ENCODE measurements around the gene MINDY1. TPM values are rescaled to one million over a fixed set of nuclear protein-coding genes. Genes with fewer than 3 reads are reported as not detected.

Gene MINDY1, protein sequence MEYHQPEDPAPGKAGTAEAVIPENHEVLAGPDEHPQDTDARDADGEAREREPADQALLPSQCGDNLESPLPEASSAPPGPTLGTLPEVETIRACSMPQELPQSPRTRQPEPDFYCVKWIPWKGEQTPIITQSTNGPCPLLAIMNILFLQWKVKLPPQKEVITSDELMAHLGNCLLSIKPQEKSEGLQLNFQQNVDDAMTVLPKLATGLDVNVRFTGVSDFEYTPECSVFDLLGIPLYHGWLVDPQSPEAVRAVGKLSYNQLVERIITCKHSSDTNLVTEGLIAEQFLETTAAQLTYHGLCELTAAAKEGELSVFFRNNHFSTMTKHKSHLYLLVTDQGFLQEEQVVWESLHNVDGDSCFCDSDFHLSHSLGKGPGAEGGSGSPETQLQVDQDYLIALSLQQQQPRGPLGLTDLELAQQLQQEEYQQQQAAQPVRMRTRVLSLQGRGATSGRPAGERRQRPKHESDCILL
- polyA plus RNA-seq (2013, experiment 1 of 2): 9.3 TPM
- polyA plus RNA-seq (2013, experiment 2 of 2): 8.0 TPM

DNA sequence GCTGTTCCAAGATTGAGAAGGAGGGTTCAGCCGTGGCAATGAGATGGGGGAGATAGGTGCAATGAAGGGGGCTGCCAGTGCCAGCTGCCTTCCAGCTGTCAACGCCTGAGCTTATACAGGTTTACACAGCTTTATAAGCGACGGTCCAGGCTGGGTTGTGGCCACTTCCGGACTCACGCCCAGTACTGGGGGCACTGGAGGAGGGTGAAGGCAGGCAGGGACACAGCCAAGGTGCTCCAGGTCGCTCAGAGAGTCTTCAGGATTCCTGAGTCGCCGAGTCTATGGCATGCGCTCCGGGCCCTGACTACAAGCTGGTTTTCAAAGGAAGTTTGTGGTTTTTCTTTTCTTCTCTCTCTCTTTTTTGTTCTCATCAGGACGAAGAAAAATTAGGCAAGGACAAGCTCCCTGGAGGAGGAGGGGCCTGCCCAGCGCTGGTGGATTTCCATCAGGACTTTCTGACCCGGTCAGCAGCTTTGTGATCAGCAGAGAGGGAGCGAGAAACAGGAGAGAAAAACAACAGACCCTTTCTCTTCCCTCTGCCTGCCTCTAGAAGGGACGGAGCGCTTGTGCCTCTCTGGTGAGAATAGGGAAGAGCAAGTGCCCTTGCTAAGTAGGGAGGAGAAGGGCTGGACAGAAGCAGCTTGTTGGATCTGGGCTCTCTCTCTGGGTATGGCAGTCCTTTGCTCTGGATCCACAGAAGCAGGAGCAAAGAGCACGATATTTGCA lies at the start of gene MINDY1:
MINDY1 (minus strand) TSS at position 576 of the 726 bp plus-strand sequence. CDS start 4,285 bp downstream, outside the sequence.
- Histone ChIP-seq H3K36me3 (ENCODE audit: control insufficient read depth, insufficient read depth, low read length) (no peaks in the 10 kb centered on the region), H3K4me1 (ENCODE audit: control insufficient read depth, insufficient read depth, low read length, poor library complexity, severe bottlenecking) (peaks cover 15% of the 10 kb centered on the region), H3K4me3 (ENCODE audit: extremely low read depth, insufficient read depth, low read length, poor library complexity, severe bottlenecking) (peak within 1 kb of the TSS; percentile 35), H3K27ac (ENCODE audit: low read depth, low read length, severe bottlenecking) (peak within 1 kb of the TSS; percentile 99), H3K9me3 (ENCODE audit: control insufficient read depth, low read length) (no peaks in the 10 kb centered on the region)
- 15 to 23% methylated on average over 9 to 10 of the region's 18 CpGs for WGBS, 2 experiments (ENCODE audit: insufficient coverage in 2 of 2)

GRCh38 chr1:151056149-151056548 lies 49.4 kb upstream of the MINDY1 start:
- Histone ChIP-seq H3K4me3 (ENCODE audit: extremely low read depth, insufficient read depth, low read length, poor library complexity, severe bottlenecking) (no peak overlapping the region), H3K4me1 (ENCODE audit: control insufficient read depth, insufficient read depth, low read length, poor library complexity, severe bottlenecking) (peaks cover 18% of the 10 kb centered on the region), H3K9me3 (ENCODE audit: control insufficient read depth, low read length) (no peaks in the 10 kb centered on the region), H3K36me3 (ENCODE audit: control insufficient read depth, insufficient read depth, low read length) (peaks cover 69% of the 10 kb centered on the region), H3K27ac (ENCODE audit: low read depth, low read length, severe bottlenecking) (no peak overlapping the region)
- WGBS, 2 experiments (ENCODE audit: insufficient coverage in 2 of 2): 60 to 77% methylated on average over 2 of the region's 2 CpGs

DNA sequence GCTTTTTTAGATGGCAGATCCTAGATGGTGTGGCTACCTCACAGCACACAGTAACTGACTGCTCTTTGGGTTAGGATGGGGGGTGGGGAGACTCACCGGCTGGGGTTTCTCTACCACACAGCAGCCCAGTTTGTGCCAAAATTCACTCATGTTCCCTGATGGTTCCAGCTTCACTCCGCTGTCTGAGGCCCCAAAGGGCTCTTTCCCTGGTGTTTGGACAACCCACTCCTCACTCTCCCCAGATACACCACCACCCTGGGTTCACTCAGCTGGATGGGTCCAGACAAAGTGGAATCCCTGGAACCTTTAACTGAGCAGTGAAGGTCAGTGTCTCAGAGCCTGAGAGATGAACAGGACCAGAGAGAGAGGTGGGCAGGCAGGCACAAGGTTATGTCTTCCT lies 48.9 kb upstream of the MINDY1 start:
- no peaks in the 10 kb centered on the region for H3K9me3 ChIP-seq (ENCODE audit: control insufficient read depth, low read length)
- H3K36me3 ChIP-seq (ENCODE audit: control insufficient read depth, insufficient read depth, low read length): peaks cover 75% of the 10 kb centered on the region
- peaks cover 18% of the 10 kb centered on the region for H3K4me1 ChIP-seq (ENCODE audit: control insufficient read depth, insufficient read depth, low read length, poor library complexity, severe bottlenecking)
- no peak overlapping the region for H3K27ac ChIP-seq (ENCODE audit: low read depth, low read length, severe bottlenecking)
- WGBS, 2 experiments (ENCODE audit: insufficient coverage in 2 of 2): 83% methylated on average over 1 of the region's 2 CpGs; no CpG with 5 or more reads in 1 of the 2 experiments
- no peak overlapping the region for H3K4me3 ChIP-seq (ENCODE audit: extremely low read depth, insufficient read depth, low read length, poor library complexity, severe bottlenecking)

GRCh38 chr1:151054971-151055547 lies 48.4 kb upstream of the MINDY1 start:
- 94 to 100% methylated on average over 1 to 4 of the region's 4 CpGs for WGBS, 2 experiments (ENCODE audit: insufficient coverage in 2 of 2)
- Histone ChIP-seq H3K36me3 (ENCODE audit: control insufficient read depth, insufficient read depth, low read length) (peaks cover 78% of the 10 kb centered on the region), H3K9me3 (ENCODE audit: control insufficient read depth, low read length) (no peaks in the 10 kb centered on the region), H3K4me1 (ENCODE audit: control insufficient read depth, insufficient read depth, low read length, poor library complexity, severe bottlenecking) (peaks cover 18% of the 10 kb centered on the region), H3K27ac (ENCODE audit: low read depth, low read length, severe bottlenecking) (no peak overlapping the region), H3K4me3 (ENCODE audit: extremely low read depth, insufficient read depth, low read length, poor library complexity, severe bottlenecking) (no peak overlapping the region)

DNA sequence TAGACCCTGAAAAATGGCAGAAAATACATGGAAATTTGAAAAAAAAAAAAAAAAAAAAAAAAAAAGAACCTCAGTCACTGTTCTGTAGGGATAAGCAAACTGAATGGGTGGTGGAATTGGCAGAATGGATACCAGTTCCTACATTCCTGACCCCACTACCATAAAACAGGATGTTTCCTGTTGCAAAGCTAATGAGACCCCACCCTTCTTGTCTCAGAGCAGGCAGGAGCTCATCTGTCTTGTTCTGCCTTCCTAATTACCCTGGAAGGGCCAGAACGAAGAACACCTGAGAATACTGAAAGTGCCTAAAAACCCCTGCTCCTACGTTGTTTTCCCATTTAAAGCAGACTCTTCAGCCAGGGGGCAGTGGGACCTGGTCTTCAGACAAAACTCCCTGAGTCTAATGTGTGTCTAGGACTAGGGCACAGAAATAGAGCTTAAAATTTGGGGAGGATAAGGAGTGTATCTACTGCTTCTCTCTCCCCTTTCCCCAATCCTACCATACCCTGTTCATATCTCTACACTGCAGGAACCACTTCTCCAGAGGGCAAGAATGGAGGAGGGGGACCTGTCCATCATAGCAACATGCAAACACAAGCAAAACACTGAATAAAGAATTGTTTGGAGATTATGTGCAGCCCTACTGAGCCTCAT lies 44.8 kb upstream of the MINDY1 start:
- H3K9me3 ChIP-seq (ENCODE audit: control insufficient read depth, low read length): no peaks in the 10 kb centered on the region
- peaks cover 6% of the 10 kb centered on the region for H3K4me1 ChIP-seq (ENCODE audit: control insufficient read depth, insufficient read depth, low read length, poor library complexity, severe bottlenecking)
- H3K36me3 ChIP-seq (ENCODE audit: control insufficient read depth, insufficient read depth, low read length): peaks cover 61% of the 10 kb centered on the region
- no peak overlapping the region for H3K4me3 ChIP-seq (ENCODE audit: extremely low read depth, insufficient read depth, low read length, poor library complexity, severe bottlenecking)
- H3K27ac ChIP-seq (ENCODE audit: low read depth, low read length, severe bottlenecking): no peak overlapping the region
- WGBS, 2 experiments (ENCODE audit: insufficient coverage in 2 of 2): 100% methylated on average over 1 of the region's 2 CpGs; no CpG with 5 or more reads in 1 of the 2 experiments

DNA sequence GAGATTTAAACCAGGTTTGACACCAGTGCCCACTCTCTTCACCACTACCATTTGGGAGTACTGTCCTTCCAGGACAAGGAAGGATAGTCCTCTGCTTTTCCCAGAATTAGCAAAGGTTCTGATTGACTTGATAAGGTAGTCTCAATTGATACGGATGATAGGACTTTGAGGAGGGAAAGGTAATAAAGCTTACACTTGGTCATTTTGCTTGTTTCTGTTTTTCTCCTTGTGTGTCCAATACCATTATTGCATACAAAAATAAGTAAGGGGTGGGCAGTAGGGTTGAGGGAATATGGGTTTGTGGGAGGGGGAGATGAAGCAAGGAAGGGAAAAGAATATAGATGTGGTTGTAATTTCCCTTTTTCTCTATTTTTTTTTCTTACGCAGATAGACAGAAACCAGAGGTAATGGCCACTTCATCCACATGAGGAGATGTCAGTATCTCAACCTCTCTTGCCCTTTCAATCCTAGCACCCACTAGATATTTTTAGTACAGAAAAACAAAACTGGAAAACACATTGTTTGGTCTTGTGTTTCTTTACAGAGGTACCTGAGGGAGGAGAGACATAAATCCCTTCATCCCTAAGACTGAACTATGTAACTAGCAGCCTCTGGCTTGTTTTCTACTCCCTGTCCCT lies 43.5 kb upstream of the MINDY1 start:
- no CpG with 5 or more reads among the region's 2 CpGs for WGBS, 2 experiments (ENCODE audit: insufficient coverage in 2 of 2)
- Histone ChIP-seq H3K36me3 (ENCODE audit: control insufficient read depth, insufficient read depth, low read length) (peaks cover 48% of the 10 kb centered on the region), H3K4me1 (ENCODE audit: control insufficient read depth, insufficient read depth, low read length, poor library complexity, severe bottlenecking) (no peaks in the 10 kb centered on the region), H3K9me3 (ENCODE audit: control insufficient read depth, low read length) (no peaks in the 10 kb centered on the region), H3K4me3 (ENCODE audit: extremely low read depth, insufficient read depth, low read length, poor library complexity, severe bottlenecking) (no peak overlapping the region), H3K27ac (ENCODE audit: low read depth, low read length, severe bottlenecking) (no peak overlapping the region)

DNA sequence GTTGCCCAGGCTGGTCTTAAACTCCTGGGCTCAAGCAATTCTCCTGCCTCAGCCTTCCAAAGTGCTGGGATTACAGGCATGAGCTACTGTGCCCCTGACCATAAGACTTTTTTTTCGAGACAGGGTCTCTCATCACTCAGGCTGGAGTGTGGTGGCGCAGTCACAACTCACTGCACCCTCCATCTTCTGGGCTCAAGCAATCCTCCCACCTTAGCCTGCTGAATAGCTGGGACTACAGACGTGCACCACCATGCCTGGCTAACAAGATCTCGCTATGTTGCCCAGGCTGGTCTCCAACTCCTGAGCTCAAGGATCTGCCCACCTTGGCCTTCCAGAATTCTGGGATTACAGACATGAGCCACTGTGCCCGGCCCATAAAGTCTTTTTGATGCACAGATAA lies 42.8 kb upstream of the MINDY1 start:
- 93 to 94% methylated on average over 4 of the region's 5 CpGs for WGBS, 2 experiments (ENCODE audit: insufficient coverage in 2 of 2)
- Histone ChIP-seq H3K4me3 (ENCODE audit: extremely low read depth, insufficient read depth, low read length, poor library complexity, severe bottlenecking) (no peak overlapping the region), H3K36me3 (ENCODE audit: control insufficient read depth, insufficient read depth, low read length) (peaks cover 41% of the 10 kb centered on the region)

DNA sequence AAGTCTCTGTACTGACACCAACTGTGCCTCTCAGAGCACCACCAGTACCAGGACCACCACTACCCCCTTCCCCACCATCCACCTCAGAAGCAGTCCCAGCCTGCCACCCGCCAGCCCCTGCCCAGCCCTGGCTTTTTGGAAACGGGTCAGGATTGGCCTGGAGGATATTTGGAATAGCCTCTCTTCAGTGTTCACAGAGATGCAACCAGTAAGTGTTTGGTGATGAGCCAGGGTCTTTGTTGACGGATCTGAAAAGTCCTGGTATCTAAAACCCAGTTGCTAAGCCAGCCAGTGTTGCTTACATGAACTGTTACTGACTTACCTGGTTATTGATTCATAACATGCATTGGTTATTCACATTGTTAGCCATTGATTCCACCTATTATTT lies 41.9 kb upstream of the MINDY1 start:
- Histone ChIP-seq H3K4me3 (ENCODE audit: extremely low read depth, insufficient read depth, low read length, poor library complexity, severe bottlenecking) (peak overlapping the region; percentile 68), H3K4me1 (ENCODE audit: control insufficient read depth, insufficient read depth, low read length, poor library complexity, severe bottlenecking) (no peaks in the 10 kb centered on the region), H3K36me3 (ENCODE audit: control insufficient read depth, insufficient read depth, low read length) (peaks cover 33% of the 10 kb centered on the region), H3K9me3 (ENCODE audit: control insufficient read depth, low read length) (no peaks in the 10 kb centered on the region), H3K27ac (ENCODE audit: low read depth, low read length, severe bottlenecking) (no peak overlapping the region)
- WGBS, 2 experiments (ENCODE audit: insufficient coverage in 2 of 2): 54 to 86% methylated on average over 1 to 2 of the region's 3 CpGs

More for the DNA sequence above, 42.8 kb upstream of the MINDY1 start:
- Histone ChIP-seq H3K9me3 (ENCODE audit: control insufficient read depth, low read length) (no peaks in the 10 kb centered on the region), H3K4me1 (ENCODE audit: control insufficient read depth, insufficient read depth, low read length, poor library complexity, severe bottlenecking) (no peaks in the 10 kb centered on the region), H3K27ac (ENCODE audit: low read depth, low read length, severe bottlenecking) (no peak overlapping the region)

DNA sequence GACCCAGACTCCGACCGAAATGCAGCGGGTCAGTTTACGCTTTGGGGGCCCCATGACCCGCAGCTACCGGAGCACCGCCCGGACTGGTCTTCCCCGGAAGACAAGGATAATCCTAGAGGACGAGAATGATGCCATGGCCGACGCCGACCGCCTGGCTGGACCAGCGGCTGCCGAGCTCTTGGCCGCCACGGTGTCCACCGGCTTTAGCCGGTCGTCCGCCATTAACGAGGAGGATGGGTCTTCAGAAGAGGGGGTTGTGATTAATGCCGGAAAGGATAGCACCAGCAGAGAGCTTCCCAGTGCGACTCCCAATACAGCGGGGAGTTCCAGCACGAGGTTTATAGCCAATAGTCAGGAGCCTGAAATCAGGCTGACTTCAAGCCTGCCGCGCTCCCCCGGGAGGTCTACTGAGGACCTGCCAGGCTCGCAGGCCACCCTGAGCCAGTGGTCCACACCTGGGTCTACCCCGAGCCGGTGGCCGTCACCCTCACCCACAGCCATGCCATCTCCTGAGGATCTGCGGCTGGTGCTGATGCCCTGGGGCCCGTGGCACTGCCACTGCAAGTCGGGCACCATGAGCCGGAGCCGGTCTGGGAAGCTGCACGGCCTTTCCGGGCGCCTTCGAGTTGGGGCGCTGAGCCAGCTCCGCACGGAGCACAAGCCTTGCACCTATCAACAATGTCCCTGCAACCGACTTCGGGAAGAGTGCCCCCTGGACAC lies 41.4 kb upstream of the MINDY1 start:
- 2 to 3% methylated on average over 41 to 47 of the region's 48 CpGs for WGBS, 2 experiments (ENCODE audit: insufficient coverage in 2 of 2)

More for the DNA sequence above, 41.4 kb upstream of the MINDY1 start:
- peak overlapping the region; percentile 68 for H3K4me3 ChIP-seq (ENCODE audit: extremely low read depth, insufficient read depth, low read length, poor library complexity, severe bottlenecking)
- peaks cover 27% of the 10 kb centered on the region for H3K36me3 ChIP-seq (ENCODE audit: control insufficient read depth, insufficient read depth, low read length)
- peak overlapping the region; percentile 78 for H3K27ac ChIP-seq (ENCODE audit: low read depth, low read length, severe bottlenecking)
- H3K4me1 ChIP-seq (ENCODE audit: control insufficient read depth, insufficient read depth, low read length, poor library complexity, severe bottlenecking): no peaks in the 10 kb centered on the region
- H3K9me3 ChIP-seq (ENCODE audit: control insufficient read depth, low read length): no peaks in the 10 kb centered on the region

Measured in mesodermal cell (in vitro differentiated cells).